Aorta (tissue), 5 donors: Measurements from ENCODE around the gene UCP2. TPM values are rescaled to one million over a fixed set of nuclear protein-coding genes. Genes with fewer than 3 reads are reported as not detected.
A peak's percentile ranks its signal among the peaks of the same experiment; 100 is the strongest.

ENCODE experiments used
- ATAC-seq: fragments of 200-7000 bp; cut with Tn5 transposase; one replicate; pipeline ENCODE4 v1.9.1; 2022; ENCODE audit warnings: moderate library complexity; ENCODE audit not compliant: low FRiP score
- DNase-seq, 2 donors: peaks; one replicate each; pipeline ENCODE4 v3.0.0-alpha.2; 2020
- H3K27ac ChIP-seq, 2 donors: one replicate each; pipeline ENCODE4 v1.5.1; 2013; ENCODE audit warnings: low read length in 2 of 2, mild to moderate bottlenecking in 2 of 2, moderate library complexity in 2 of 2, control low read depth in 1 of 2, inconsistent platforms in 1 of 2, low read depth in 1 of 2
- H3K27me3 ChIP-seq, 2 donors: one replicate each; pipeline ENCODE4 v1.6.1; 2013; ENCODE audit warnings: control low read depth in 1 of 2, low read length in 1 of 2, mild to moderate bottlenecking in 1 of 2, moderate library complexity in 1 of 2; ENCODE audit not compliant: insufficient read depth in 2 of 2, control insufficient read depth in 1 of 2
- H3K36me3 ChIP-seq, 2 donors: one replicate each; pipeline ENCODE4 v1.6.1; 2013; ENCODE audit warnings: control low read depth in 1 of 2, low read length in 1 of 2, mild to moderate bottlenecking in 1 of 2; ENCODE audit not compliant: insufficient read depth in 2 of 2, control insufficient read depth in 1 of 2
- H3K4me1 ChIP-seq, 2 donors: one replicate each; pipeline ENCODE4 v1.6.1; 2013; ENCODE audit warnings: low read length in 2 of 2, control low read depth in 1 of 2, mild to moderate bottlenecking in 1 of 2, moderate library complexity in 1 of 2; ENCODE audit not compliant: insufficient read depth in 2 of 2, control insufficient read depth in 1 of 2
- H3K4me3 ChIP-seq, 2 donors: one replicate each; pipeline ENCODE4 v1.5.1; 2013; ENCODE audit warnings: low read length in 2 of 2, control low read depth in 1 of 2, mild to moderate bottlenecking in 1 of 2
- H3K9me3 ChIP-seq: one replicate; pipeline ENCODE4 v1.6.1; 2013; ENCODE audit warnings: mild to moderate bottlenecking, low read length; ENCODE audit not compliant: control insufficient read depth
- WGBS, 2 donors: extraction: QIAGEN DNeasy Blood & Tissue Kit; methylation state at CpG; one replicate each; pipeline ENCODE4 v1.1.7; 2013; 5-methylcytosine and 5-hydroxymethylcytosine counted together
- intact Hi-C, 2 donors: fragments of 100-400 bp; cut with DNase I; formaldehyde crosslinking; loops; one replicate each; pipeline versions ENCODE4 v1.14.2 to v1.15.0; 2022
- polyA plus RNA-seq, 2 donors: library from polyadenylated mRNA; stranded (reverse); fragments of 200-250 nt; gene quantifications; one replicate each; pipeline ENCODE4 v1.2.3, GENCODE V29; 2013
- total RNA-seq, 2 donors: library from RNA; stranded (reverse); fragmentation: NEBNext Ultra II Directional; extraction: Animal tissue kit (Norgen Biotek cat#: 25700); gene quantifications; one replicate each; pipeline ENCODE4 v1.2.1, GENCODE V29; 2021
- donor health status: healthy with polysubstance abuse.
- donor health status: Bipolar disorder and iron deficiency.
- donor health status: DM: no; HTN: no; CAD: no.
- donor health status: DM: no; HTN: no; CAD: no.
- donor health status: DM: yes; HTN: yes; CAD: no.

UCP2 gene
- total and polyA plus RNA-seq, 4 donors = 7.3 to 45.4 (median 35.9) TPM

- Histone ChIP-seq H3K27me3 (no peaks in the 10 kb centered on the region), H3K4me3 (no peak overlapping the region), H3K9me3 (no peaks in the 10 kb centered on the region), H3K27ac (no peak overlapping the region), H3K36me3 (no peaks in the 10 kb centered on the region), H3K4me1 (no peaks in the 10 kb centered on the region)
- DNase-seq (peak in 1 of 2 donors; percentile 64), ATAC-seq (no peak)
- intact Hi-C loops = loop anchor here in 1 of 2 donors (10.0 kb wide), 1 partner anchor 55 kb away; no protein-coding TSS in a partner anchor
- WGBS, 2 donors = 83 to 88% methylated on average over 13 of the region's 13 CpGs
Observed at GRCh38 chr11:73969991-73970800, 12.4 kb downstream of the UCP2 start.

GRCh38 chr11:73969091-73969490 is 13.6 kb downstream of the UCP2 start:
- ATAC-seq = no peak
- 73 to 79% methylated on average over 2 of the region's 2 CpGs for WGBS, 2 donors
- Histone ChIP-seq H3K4me3 (no peak overlapping the region), H3K27ac (no peak overlapping the region), H3K9me3 (no peaks in the 10 kb centered on the region), H3K36me3 (no peaks in the 10 kb centered on the region), H3K4me1 (no peaks in the 10 kb centered on the region), H3K27me3 (no peaks in the 10 kb centered on the region)
- no peak for DNase-seq
- intact Hi-C loops = loop anchor here in 1 of 2 donors (10.0 kb wide), 1 partner anchor 56 kb away; no protein-coding TSS in a partner anchor

- H3K9me3 ChIP-seq = no peaks in the 10 kb centered on the region
- H3K27ac ChIP-seq = no peak overlapping the region
- no peak for ATAC-seq
- no peak overlapping the region for H3K4me3 ChIP-seq
- intact Hi-C loops = loop anchor here in 1 of 2 donors (10.0 kb wide), 1 partner anchor 56 kb away; no protein-coding TSS in a partner anchor
- H3K4me1 ChIP-seq = no peaks in the 10 kb centered on the region
- 87 to 95% methylated on average over 15 of the region's 15 CpGs for WGBS, 2 donors
- H3K27me3 ChIP-seq = no peaks in the 10 kb centered on the region
- no peaks in the 10 kb centered on the region for H3K36me3 ChIP-seq
- peak in 1 of 2 donors; percentile 39 for DNase-seq
Observed at GRCh38 chr11:73968356-73968966, 14.2 kb downstream of the UCP2 start.

- H3K27me3 ChIP-seq = no peaks in the 10 kb centered on the region
- no peak for ATAC-seq
- no peaks in the 10 kb centered on the region for H3K9me3 ChIP-seq
- DNase-seq = no peak
- no peaks in the 10 kb centered on the region for H3K4me1 ChIP-seq
- 59 to 64% methylated on average over 2 of the region's 2 CpGs for WGBS, 2 donors
- intact Hi-C loops = loop anchor here in 1 of 2 donors (10.0 kb wide), 1 partner anchor 59 kb away; no protein-coding TSS in a partner anchor
- no peaks in the 10 kb centered on the region for H3K36me3 ChIP-seq
- no peak overlapping the region for H3K4me3 ChIP-seq
- no peak overlapping the region for H3K27ac ChIP-seq
Observed at GRCh38 chr11:73965764-73966121, 16.9 kb downstream of the UCP2 start.

GRCh38 chr11:73965076-73965763 is 17.4 kb downstream of the UCP2 start:
- no peaks in the 10 kb centered on the region for H3K9me3 ChIP-seq
- intact Hi-C loops = loop anchor here in 1 of 2 donors (10.0 kb wide), 1 partner anchor 60 kb away; no protein-coding TSS in a partner anchor
- peak in 1 of 2 donors; percentile 63 for DNase-seq
- 58 to 59% methylated on average over 10 of the region's 10 CpGs for WGBS, 2 donors
- no peaks in the 10 kb centered on the region for H3K27me3 ChIP-seq
- H3K36me3 ChIP-seq = no peaks in the 10 kb centered on the region
- no peak for ATAC-seq
- no peak overlapping the region for H3K4me3 ChIP-seq
- H3K4me1 ChIP-seq = no peaks in the 10 kb centered on the region
- no peak overlapping the region for H3K27ac ChIP-seq

- H3K36me3 ChIP-seq = no peaks in the 10 kb centered on the region
- H3K9me3 ChIP-seq = no peaks in the 10 kb centered on the region
- H3K27me3 ChIP-seq = no peaks in the 10 kb centered on the region
- H3K4me3 ChIP-seq = no peak overlapping the region
- intact Hi-C loops = loop anchor here in 1 of 2 donors (10.0 kb wide), 1 partner anchor 61 kb away; no protein-coding TSS in a partner anchor
- no peaks in the 10 kb centered on the region for H3K4me1 ChIP-seq
- 56% methylated on average over 8 of the region's 8 CpGs for WGBS, 2 donors
- no peak overlapping the region for H3K27ac ChIP-seq
- ATAC-seq (no peak), DNase-seq (no peak)
Observed at GRCh38 chr11:73963861-73964260, 18.8 kb downstream of the UCP2 start.

- DNase-seq = no peak
- 79 to 92% methylated on average over 7 of the region's 7 CpGs for WGBS, 2 donors
- Histone ChIP-seq H3K27ac (no peak overlapping the region), H3K4me3 (no peak overlapping the region), H3K4me1 (no peaks in the 10 kb centered on the region), H3K27me3 (no peaks in the 10 kb centered on the region), H3K9me3 (no peaks in the 10 kb centered on the region), H3K36me3 (no peaks in the 10 kb centered on the region)
- intact Hi-C loops = loop anchor here in 1 of 2 donors (10.0 kb wide), 1 partner anchor 63 kb away; no protein-coding TSS in a partner anchor
- ATAC-seq = no peak
Observed at GRCh38 chr11:73962101-73962705, 20.4 kb downstream of the UCP2 start.

- Histone ChIP-seq H3K4me3 (no peak overlapping the region), H3K9me3 (no peaks in the 10 kb centered on the region), H3K27ac (no peak overlapping the region), H3K27me3 (no peaks in the 10 kb centered on the region), H3K36me3 (no peaks in the 10 kb centered on the region), H3K4me1 (no peaks in the 10 kb centered on the region)
- 59 to 60% methylated on average over 4 of the region's 4 CpGs for WGBS, 2 donors
- DNase-seq = peak in 1 of 2 donors; percentile 52
- intact Hi-C loops = loop anchor here in 1 of 2 donors (10.0 kb wide), 1 partner anchor 63 kb away; no protein-coding TSS in a partner anchor
- no peak for ATAC-seq
Observed at GRCh38 chr11:73961321-73961720, 21.3 kb downstream of the UCP2 start.
